Measurements from ENCODE around the gene EOMES. TPM values are rescaled to one million over a fixed set of nuclear protein-coding genes. Genes with fewer than 3 reads are reported as not detected.
"Not testable (repeated sequence)": the region's sequence is repeated elsewhere in the genome, so short reads cannot be mapped to it uniquely, and the experiment has no call there.

The EOMES gene
- total RNA-seq, result under 1 TPM in 2 of 3 donors, not detected in 1; 0.48 to 0.88 TPM

DNA sequence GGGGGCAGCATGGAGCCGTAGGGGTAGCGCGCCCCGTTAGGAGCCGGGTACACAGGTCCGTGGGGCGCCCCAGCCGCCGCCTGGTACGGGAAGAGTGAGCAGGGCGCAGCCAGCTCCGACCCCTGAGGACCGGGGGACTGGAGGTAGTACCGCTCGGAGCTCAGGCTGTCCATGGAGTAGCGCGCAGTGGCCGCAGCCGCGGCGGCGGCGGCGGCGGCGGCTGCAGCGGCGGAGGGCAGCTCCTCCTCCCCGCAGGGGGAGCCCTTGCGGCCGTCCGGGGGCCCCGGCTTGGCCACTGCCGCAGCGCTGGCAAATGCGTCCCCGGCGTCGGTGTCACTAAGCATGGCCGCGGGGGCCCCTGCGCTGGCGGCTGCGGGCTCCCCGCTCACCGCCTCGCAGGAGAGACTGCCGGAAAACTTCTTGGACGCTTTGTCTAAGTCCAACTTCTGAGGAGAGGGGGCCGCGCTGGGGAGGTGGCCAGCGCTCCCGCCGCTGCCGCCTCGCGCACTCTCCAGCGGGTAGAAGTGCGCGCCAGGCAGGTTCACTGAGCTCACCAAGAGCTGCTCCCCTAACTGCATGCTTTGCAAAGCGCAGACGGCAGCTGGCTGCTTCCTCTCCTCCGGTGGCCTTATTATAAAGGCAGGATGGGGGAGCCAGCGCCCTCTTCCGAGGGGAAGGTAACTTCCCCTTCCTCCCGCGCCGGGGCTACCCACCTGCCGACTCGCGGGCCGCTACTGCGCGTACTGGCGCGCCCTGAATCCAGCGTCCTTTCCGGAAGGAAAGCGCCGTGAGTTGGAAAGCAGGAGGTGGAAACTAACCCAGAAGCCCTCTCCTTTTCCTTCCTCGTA is at the start of gene EOMES:
TSS of gene EOMES (minus strand) at position 607 of the 848 bp plus-strand sequence. CDS start at position 578, 29 bp downstream.
- no peaks in the 10 kb centered on the region for H3K9me3 ChIP-seq
- H3K36me3 ChIP-seq, result no peaks in the 10 kb centered on the region
- peaks cover 8 to 80% of the 10 kb centered on the region in 2 donors for H3K27me3 ChIP-seq
- peak within 1 kb of the TSS; percentile 27 to 64 (median 46) for H3K4me3 ChIP-seq
- H3K27ac ChIP-seq, result no peak within 1 kb of the TSS
- TF ChIP-seq POLR2AphosphoS5 (IDR thresholded peaks at IDR 0.05) (no peak), POLR2A (IDR thresholded peaks at IDR 0.05) (no peak)
- TF ChIP-seq, protein P1, sequence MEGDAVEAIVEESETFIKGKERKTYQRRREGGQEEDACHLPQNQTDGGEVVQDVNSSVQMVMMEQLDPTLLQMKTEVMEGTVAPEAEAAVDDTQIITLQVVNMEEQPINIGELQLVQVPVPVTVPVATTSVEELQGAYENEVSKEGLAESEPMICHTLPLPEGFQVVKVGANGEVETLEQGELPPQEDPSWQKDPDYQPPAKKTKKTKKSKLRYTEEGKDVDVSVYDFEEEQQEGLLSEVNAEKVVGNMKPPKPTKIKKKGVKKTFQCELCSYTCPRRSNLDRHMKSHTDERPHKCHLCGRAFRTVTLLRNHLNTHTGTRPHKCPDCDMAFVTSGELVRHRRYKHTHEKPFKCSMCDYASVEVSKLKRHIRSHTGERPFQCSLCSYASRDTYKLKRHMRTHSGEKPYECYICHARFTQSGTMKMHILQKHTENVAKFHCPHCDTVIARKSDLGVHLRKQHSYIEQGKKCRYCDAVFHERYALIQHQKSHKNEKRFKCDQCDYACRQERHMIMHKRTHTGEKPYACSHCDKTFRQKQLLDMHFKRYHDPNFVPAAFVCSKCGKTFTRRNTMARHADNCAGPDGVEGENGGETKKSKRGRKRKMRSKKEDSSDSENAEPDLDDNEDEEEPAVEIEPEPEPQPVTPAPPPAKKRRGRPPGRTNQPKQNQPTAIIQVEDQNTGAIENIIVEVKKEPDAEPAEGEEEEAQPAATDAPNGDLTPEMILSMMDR (IDR thresholded peaks at IDR 0.05), result no peak
- no peaks in the 10 kb centered on the region for H3K4me1 ChIP-seq
- intact Hi-C loops (cut with DNase I; ENCODE audit: low total_unique reads), result no loop called here
- no peak for DNase-seq (ENCODE audit: low spot score in 2 of 2)

DNA sequence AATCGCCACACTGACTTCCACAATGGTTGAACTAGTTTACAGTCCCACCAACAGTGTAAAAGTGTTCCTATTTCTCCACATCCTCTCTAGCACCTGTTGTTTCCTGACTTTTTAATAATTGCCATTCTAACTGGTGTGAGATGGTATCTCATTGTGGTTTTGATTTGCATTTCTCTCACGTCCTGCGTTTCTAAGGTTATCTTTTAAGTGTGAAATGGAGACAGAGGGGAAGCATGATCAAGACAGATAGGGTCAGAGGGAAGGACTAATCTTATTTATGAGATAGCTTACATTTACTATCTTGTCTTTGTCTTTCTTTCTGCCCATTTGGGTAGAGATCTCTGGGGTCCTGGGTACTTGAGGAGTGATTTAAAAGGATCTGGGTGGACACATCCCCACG is 48.3 kb upstream of the EOMES start:
- intact Hi-C loops (cut with DNase I; ENCODE audit: low total_unique reads); DNase-seq (ENCODE audit: low spot score in 2 of 2); H3K27ac ChIP-seq; H3K4me3 ChIP-seq; H3K9me3 ChIP-seq; H3K27me3 ChIP-seq; H3K4me1 ChIP-seq; H3K36me3 ChIP-seq: not testable (repeated sequence)

DNA sequence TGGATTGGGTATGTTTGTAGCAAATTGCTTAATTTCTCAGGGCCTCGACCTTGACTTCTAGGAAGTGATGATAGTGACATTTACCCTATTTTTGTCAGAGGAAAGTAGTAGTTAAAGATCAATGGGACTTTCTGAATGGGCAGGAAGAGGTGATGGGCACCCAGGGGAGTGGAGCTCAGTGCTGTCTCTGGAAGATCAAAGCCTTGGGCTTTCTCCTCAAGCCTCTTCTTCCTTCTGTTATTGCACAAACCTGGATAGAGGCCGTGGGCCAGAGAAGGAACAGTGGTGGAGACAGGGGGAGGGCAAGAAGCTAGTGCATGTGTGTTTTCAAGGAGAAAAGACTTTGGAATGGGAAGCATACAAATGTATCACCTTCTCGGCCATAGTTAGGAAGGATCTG is 44.9 kb upstream of the EOMES start:
- intact Hi-C loops (cut with DNase I; ENCODE audit: low total_unique reads), result no loop called here
- H3K36me3 ChIP-seq, result no peaks in the 10 kb centered on the region
- no peak overlapping the region for H3K27ac ChIP-seq

DNA sequence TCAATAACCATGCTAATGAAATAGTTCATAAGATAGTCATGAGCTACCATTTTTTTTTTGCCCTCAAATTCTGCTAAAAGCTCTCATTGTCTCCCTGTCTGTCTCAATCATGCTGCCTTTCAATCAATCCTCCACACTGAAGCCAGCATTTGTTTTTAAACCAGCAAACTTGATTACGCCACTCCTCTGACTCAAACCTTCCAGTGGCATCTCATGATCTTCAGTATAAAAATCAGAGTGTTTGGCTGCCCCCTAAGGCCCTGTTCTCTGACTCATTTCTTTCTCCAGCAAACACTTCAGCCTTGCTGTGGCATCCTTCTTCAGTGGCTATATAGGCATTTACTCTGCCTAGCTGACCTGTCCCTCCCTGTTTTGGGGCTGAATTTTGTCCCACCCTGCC is 36.0 kb upstream of the EOMES start:
- TF ChIP-seq, protein P1 (IDR thresholded peaks at IDR 0.05), result no peak
- TF ChIP-seq POLR2A (IDR thresholded peaks at IDR 0.05) (no peak), POLR2AphosphoS5 (IDR thresholded peaks at IDR 0.05) (no peak)
- H3K27me3 ChIP-seq, result no peaks in the 10 kb centered on the region
- no peak overlapping the region for H3K4me3 ChIP-seq
- no peak overlapping the region for H3K27ac ChIP-seq
- intact Hi-C loops (cut with DNase I; ENCODE audit: low total_unique reads), result no loop called here
- no peaks in the 10 kb centered on the region for H3K36me3 ChIP-seq
- no peaks in the 10 kb centered on the region for H3K4me1 ChIP-seq
- no peaks in the 10 kb centered on the region for H3K9me3 ChIP-seq
- no peak for DNase-seq (ENCODE audit: low spot score in 2 of 2)

More for the DNA sequence above, 44.9 kb upstream of the EOMES start:
- DNase-seq (ENCODE audit: low spot score in 2 of 2), result no peak
- no peaks in the 10 kb centered on the region for H3K9me3 ChIP-seq
- H3K4me3 ChIP-seq, result no peak overlapping the region
- no peaks in the 10 kb centered on the region for H3K27me3 ChIP-seq
- TF ChIP-seq, protein P1 (IDR thresholded peaks at IDR 0.05), result no peak
- TF ChIP-seq POLR2AphosphoS5 (IDR thresholded peaks at IDR 0.05) (no peak), POLR2A (IDR thresholded peaks at IDR 0.05) (no peak)
- no peaks in the 10 kb centered on the region for H3K4me1 ChIP-seq

DNA sequence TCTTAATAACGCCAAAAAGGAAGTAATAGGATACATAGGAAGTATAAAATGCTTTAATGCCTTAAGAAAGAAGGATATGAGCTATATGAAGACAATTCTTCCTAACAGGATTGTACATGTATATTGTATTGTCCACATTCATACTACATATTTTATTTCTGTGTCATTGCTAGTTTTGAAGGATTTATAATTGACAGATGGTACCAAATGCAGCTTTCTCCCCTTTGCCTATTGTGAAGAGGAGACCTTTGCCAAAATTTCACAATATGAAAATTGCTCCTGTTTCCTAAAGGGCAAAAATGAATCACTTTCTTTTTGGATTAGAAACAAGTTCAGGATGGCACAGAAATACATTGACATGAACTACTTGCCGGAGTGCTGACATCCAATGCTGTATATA is 34.8 kb upstream of the EOMES start:
- Histone ChIP-seq H3K4me1 (no peaks in the 10 kb centered on the region), H3K27me3 (no peaks in the 10 kb centered on the region), H3K4me3 (no peak overlapping the region), H3K36me3 (no peaks in the 10 kb centered on the region), H3K9me3 (no peaks in the 10 kb centered on the region), H3K27ac (no peak overlapping the region)
- intact Hi-C loops (cut with DNase I; ENCODE audit: low total_unique reads), result no loop called here
- TF ChIP-seq POLR2AphosphoS5 (IDR thresholded peaks at IDR 0.05) (no peak), POLR2A (IDR thresholded peaks at IDR 0.05) (no peak)
- TF ChIP-seq, protein P1 (IDR thresholded peaks at IDR 0.05), result no peak
- DNase-seq (ENCODE audit: low spot score in 2 of 2), result no peak

Measured in breast epithelium (tissue), 4 donors.